Loucy (cell line): Measurements from ENCODE around the gene MLF2.
"Not testable (repeated sequence)": the region's sequence is repeated elsewhere in the genome, so short reads cannot be mapped to it uniquely, and the experiment has no call there.

Experiments
- H2AFZ ChIP-seq: fragments of 200-600 bp; sonication (generic); 2 replicates; pipeline ENCODE4 v1.6.0; 2016; ENCODE audit warnings: antibody characterized with exemption, mild to moderate bottlenecking, low read length, moderate library complexity
- H3F3A ChIP-seq: fragments of 200-600 bp; 2 replicates; pipeline ENCODE4 v1.6.0; 2016; ENCODE audit warnings: antibody characterized with exemption, low read depth, mild to moderate bottlenecking
- H3K27me3 ChIP-seq: fragments of 200-600 bp; sonication (generic); 2 replicates; pipeline ENCODE4 v1.6.1; 2014; ENCODE audit warnings: low read length, mild to moderate bottlenecking; ENCODE audit not compliant: insufficient read depth, poor library complexity, severe bottlenecking
- H3K36me3 ChIP-seq: fragments of 200-600 bp; sonication (generic); 2 replicates; pipeline ENCODE4 v1.6.1; 2016; ENCODE audit warnings: low read length; ENCODE audit not compliant: insufficient read depth
- H3K4me1 ChIP-seq: fragments of 200-600 bp; sonication (generic); 2 replicates; pipeline ENCODE4 v1.5.1; 2014; ENCODE audit warnings: low read length, mild to moderate bottlenecking; ENCODE audit not compliant: insufficient read depth, poor library complexity, severe bottlenecking
- H3K4me2 ChIP-seq: fragments of 200-600 bp; sonication (generic); 2 replicates; pipeline ENCODE4 v1.6.0; 2014; ENCODE audit warnings: antibody characterized with exemption, low read length, low read depth, mild to moderate bottlenecking; ENCODE audit not compliant: poor library complexity, severe bottlenecking
- H3K4me3 ChIP-seq: fragments of 200-600 bp; sonication (generic); 2 replicates; pipeline ENCODE4 v1.5.1; 2014; ENCODE audit warnings: low read length, mild to moderate bottlenecking, mixed read lengths; ENCODE audit not compliant: poor library complexity, severe bottlenecking
- H3K79me2 ChIP-seq: fragments of 200-600 bp; sonication (generic); 2 replicates; pipeline ENCODE4 v1.6.1; 2014; ENCODE audit warnings: low read length; ENCODE audit not compliant: insufficient read depth
- H3K9ac ChIP-seq: fragments of 200-600 bp; sonication (generic); 2 replicates; pipeline ENCODE4 v1.6.0; 2014; ENCODE audit warnings: mild to moderate bottlenecking, low read depth, low read length, moderate library complexity; ENCODE audit not compliant: poor library complexity, severe bottlenecking
- H3K9me2 ChIP-seq: fragments of 200-600 bp; sonication (generic); replicated peaks from 2 replicates; pipeline ENCODE4 v1.6.1; 2016; ENCODE audit warnings: low read depth, low read length, mixed read lengths
- H3K9me3 ChIP-seq: fragments of 200-600 bp; sonication (generic); 2 replicates; pipeline ENCODE4 v1.6.1; 2014; ENCODE audit warnings: mild to moderate bottlenecking, antibody characterized with exemption, low read length, low read depth; ENCODE audit not compliant: insufficient read depth
- H4K20me1 ChIP-seq: fragments of 200-600 bp; sonication (generic); 2 replicates; pipeline ENCODE4 v1.6.0; 2014; ENCODE audit warnings: antibody characterized with exemption, low read length, mild to moderate bottlenecking; ENCODE audit not compliant: insufficient read depth, poor library complexity, severe bottlenecking
- EZH2phosphoT487 ChIP-seq: fragments of 200-600 bp; IDR thresholded peaks from 2 replicates; pipeline ENCODE4 v1.6.1; 2018; ENCODE audit warnings: antibody characterized with exemption, mild to moderate bottlenecking, moderate library complexity, borderline replicate concordance
- TF ChIP-seq, protein P1 (sequence below): fragments of 200-600 bp; sonication (generic); conservative IDR thresholded peaks from 2 replicates; pipeline ENCODE4 v1.5.1; 2014; ENCODE audit warnings: mild to moderate bottlenecking, antibody characterized with exemption, low read length

Gene MLF2

DNA sequence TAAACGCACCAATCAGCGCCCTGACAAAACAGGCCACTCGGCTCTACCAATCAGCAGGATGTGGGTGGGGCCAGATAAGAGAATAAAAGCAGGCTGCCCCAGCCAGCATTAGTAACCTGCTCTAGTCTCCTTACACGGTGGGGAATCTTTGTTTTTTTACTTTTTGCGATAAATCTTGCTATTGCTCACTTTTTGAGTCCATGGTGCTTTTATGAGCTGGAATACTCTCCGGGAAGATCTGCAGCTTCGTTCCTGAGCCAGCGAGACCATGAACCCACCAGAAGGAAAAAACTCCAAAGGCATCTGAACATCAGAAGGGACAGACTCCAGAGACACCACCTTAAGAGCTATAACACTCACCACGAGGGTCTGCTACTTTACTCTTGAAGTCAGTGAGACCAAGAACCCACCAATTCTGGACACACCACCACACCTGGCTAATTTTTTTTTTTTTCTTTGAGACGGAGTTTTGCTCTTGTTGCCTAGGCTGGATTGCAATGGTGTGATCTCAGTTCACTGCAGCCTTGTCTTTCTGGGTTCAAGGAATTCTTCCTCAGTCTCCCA lies 36.0 kb downstream of the MLF2 start:
- H2AFZ ChIP-seq: no peak overlapping the region
- no peak for TF ChIP-seq EZH2phosphoT487
- TF ChIP-seq, protein P1, sequence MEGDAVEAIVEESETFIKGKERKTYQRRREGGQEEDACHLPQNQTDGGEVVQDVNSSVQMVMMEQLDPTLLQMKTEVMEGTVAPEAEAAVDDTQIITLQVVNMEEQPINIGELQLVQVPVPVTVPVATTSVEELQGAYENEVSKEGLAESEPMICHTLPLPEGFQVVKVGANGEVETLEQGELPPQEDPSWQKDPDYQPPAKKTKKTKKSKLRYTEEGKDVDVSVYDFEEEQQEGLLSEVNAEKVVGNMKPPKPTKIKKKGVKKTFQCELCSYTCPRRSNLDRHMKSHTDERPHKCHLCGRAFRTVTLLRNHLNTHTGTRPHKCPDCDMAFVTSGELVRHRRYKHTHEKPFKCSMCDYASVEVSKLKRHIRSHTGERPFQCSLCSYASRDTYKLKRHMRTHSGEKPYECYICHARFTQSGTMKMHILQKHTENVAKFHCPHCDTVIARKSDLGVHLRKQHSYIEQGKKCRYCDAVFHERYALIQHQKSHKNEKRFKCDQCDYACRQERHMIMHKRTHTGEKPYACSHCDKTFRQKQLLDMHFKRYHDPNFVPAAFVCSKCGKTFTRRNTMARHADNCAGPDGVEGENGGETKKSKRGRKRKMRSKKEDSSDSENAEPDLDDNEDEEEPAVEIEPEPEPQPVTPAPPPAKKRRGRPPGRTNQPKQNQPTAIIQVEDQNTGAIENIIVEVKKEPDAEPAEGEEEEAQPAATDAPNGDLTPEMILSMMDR: no peak
- 0 out of 2 replicates have a peak, but pooled peaks cover 6% of the 10 kb centered on the region for H3F3A ChIP-seq
- H3K27me3 ChIP-seq: no peaks in the 10 kb centered on the region
- no peaks in the 10 kb centered on the region for H3K4me1 ChIP-seq
- H3K79me2 ChIP-seq: no peaks in the 10 kb centered on the region
- H3K4me3 ChIP-seq: no peak overlapping the region
- H3K4me2 ChIP-seq: no peak overlapping the region
- H3K9ac ChIP-seq: no peak overlapping the region
- H3K36me3 ChIP-seq: no peaks in the 10 kb centered on the region
- H4K20me1 ChIP-seq: no peaks in the 10 kb centered on the region
- H3K9me2 ChIP-seq: no peaks in the 10 kb centered on the region
- H3K9me3 ChIP-seq: no peaks in the 10 kb centered on the region

DNA sequence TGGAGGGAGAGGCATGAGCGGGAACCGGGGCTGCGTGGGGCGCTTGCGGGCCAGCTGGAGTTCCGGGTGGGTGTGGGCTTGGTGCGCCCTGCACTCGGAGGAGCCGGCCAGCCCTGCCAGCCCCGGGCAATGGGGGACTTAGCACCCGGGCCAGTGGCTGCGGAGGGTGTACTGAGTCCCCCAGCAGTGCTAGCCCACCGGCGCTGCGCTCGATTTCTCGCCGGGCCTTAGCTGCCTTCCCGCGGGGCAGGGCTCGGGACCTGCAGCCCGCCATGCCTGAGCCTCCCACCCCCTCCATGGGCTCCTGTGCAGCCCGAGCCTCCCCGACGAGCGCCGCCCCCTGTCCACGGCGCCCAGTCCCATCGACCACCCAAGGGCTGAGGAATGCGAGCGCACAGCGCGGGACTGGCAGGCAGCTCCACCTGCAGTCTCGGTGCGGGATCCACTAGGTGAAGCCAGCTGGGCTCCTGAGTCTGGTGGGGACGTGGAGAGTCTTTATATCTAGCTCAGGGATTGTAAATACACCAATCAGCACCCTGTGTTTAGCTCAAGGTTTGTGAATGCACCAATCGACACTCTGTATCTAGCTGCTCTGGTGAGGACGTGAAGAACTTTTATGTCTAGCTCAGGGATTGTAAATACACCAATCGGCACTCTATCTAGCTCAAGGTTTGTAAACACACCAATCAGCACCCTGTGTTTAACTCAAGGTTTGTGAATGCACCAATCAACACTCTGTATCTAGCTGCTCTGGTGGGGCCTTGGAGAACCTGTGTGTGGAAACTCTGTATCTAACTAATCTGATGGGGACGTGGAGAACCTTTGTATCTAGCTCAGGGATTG lies 36.7 kb downstream of the MLF2 start:
- not testable (repeated sequence) for H3K9ac ChIP-seq, H3K4me2 ChIP-seq, H3K79me2 ChIP-seq, H3K4me1 ChIP-seq, H3K9me2 ChIP-seq, H4K20me1 ChIP-seq, H3K36me3 ChIP-seq, H2AFZ ChIP-seq, H3K9me3 ChIP-seq, H3K27me3 ChIP-seq, H3K4me3 ChIP-seq, H3F3A ChIP-seq

DNA sequence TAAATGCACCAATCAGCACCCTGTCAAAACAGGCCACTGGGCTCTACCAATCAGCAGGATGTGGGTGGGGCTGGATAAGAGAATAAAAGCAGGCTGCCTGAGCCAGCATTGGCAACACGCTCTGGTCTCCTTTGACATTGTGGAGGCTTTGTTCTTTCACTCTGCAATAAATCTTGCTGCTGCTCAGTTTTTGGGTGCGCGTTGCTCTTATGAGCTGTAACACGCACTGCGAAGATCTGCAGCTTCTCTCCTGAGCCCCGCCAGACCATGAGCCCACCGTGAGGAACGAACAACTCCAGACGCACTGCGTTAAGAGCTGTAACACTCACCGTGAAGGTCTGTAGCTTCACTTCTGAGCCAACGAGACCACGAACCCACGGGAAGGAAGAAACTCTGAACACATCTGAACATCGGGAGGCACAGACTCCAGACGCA lies 44.0 kb downstream of the MLF2 start:
- H3K27me3 ChIP-seq: no peaks in the 10 kb centered on the region
- H3K9me3 ChIP-seq: no peaks in the 10 kb centered on the region
- H3K36me3 ChIP-seq: no peaks in the 10 kb centered on the region
- no peaks in the 10 kb centered on the region for H3F3A ChIP-seq
- H3K9me2 ChIP-seq: no peaks in the 10 kb centered on the region
- H2AFZ ChIP-seq: peak overlapping the region; percentile 32; the same call in 1 of the 2 replicates
- TF ChIP-seq, protein P1: no peak
- TF ChIP-seq EZH2phosphoT487: no peak
- no peaks in the 10 kb centered on the region for H4K20me1 ChIP-seq
- peaks cover 10% of the 10 kb centered on the region for H3K4me1 ChIP-seq
- H3K79me2 ChIP-seq: no peaks in the 10 kb centered on the region
- no peak overlapping the region for H3K4me3 ChIP-seq
- no peak overlapping the region for H3K9ac ChIP-seq
- peak overlapping the region; percentile 13 for H3K4me2 ChIP-seq

DNA sequence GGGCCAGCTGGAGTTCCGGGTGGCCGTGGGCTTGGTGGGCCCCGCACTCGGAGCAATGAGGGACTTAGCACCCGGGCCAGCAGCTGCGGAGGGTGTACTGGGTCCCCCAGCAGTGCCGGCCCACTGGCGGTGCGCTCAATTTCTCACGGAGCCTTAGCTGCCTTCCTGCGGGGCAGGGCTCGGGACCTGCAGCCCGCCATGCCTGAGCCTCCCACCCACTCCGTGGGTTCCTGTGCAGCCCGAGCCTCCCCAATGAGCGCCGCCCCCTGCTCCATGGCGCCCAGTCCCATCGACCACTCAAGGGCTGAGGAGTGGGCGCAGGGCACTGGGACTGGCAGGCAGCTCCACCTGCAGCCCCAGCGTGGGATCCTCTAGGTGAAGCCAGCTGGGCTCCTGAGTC lies 44.6 kb downstream of the MLF2 start:
- H3K79me2 ChIP-seq, H3K36me3 ChIP-seq, H3K4me2 ChIP-seq, H3K4me3 ChIP-seq, H3K27me3 ChIP-seq, H3F3A ChIP-seq, H4K20me1 ChIP-seq, H3K9me3 ChIP-seq, H3K9me2 ChIP-seq, H3K9ac ChIP-seq: not testable (repeated sequence)
- 0 out of 2 replicates have a peak overlapping the region, but pooled peaks have one; percentile 49 for H2AFZ ChIP-seq
- peaks cover 10% of the 10 kb centered on the region for H3K4me1 ChIP-seq
